ENCODE data around the gene EXOC3L2. TPM values are rescaled to one million over a fixed set of nuclear protein-coding genes. Genes with fewer than 3 reads are reported as not detected.

The EXOC3L2 gene
- total and polyA plus RNA-seq, 2 of the 8 experiments (the other 6 are each of a cell fraction or from before 2014, with no cell fraction given), result 1.4 to 1.6 TPM

DNA sequence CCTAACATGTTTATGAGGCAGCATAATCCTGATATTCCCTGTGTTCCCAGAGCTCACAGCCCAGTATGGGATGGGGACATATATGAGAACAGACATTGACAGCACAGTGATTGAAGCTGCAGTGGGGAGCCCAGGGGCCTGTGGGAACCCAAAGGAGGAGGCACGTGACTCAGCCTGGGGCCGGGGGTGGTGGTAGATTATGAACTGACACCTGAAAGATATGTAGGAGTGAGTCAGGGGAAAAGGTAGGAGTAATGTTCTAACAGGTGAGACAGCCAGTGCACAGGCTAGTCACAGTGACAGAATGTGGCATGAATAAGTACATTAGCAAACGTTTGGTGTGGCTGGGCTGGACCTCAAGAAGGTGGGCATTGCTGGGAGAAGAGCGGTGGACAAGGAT, 48.5 kb upstream of the EXOC3L2 start:
- H3K23ac ChIP-seq (ENCODE audit: insufficient read length), result no peak overlapping the region
- no peaks in the 10 kb centered on the region for H3K79me1 ChIP-seq (ENCODE audit: low read depth, low read length)
- H3K14ac ChIP-seq (ENCODE audit: insufficient read length), result no peak overlapping the region
- H2BK15ac ChIP-seq (ENCODE audit: low read length), result no peak overlapping the region
- no peak overlapping the region for H4K91ac ChIP-seq (replicated peaks; ENCODE audit: insufficient read length, low read length)
- H2BK120ac ChIP-seq (replicated peaks; ENCODE audit: low read depth, low read length), result no peak overlapping the region
- H4K5ac ChIP-seq (ENCODE audit: insufficient read length, low read depth, low read length), result no peak overlapping the region
- ChIA-PET CTCF (ENCODE audit: partially characterized antibody) (interaction anchor here (1.1 to 1.7 kb wide), 3 partner anchors 9 to 93 kb away, joined by 3 to 5 read pairs (median 3); no protein-coding TSS in a partner anchor), POLR2A (ENCODE audit: partially characterized antibody) (interaction anchor here (0.9 kb wide), 1 partner anchor 62 kb away, joined by 4 read pairs; no protein-coding TSS in a partner anchor)
- H3K9me3 ChIP-seq (ENCODE audit: insufficient read depth in 2 of 2, low read depth in 1 of 2, low read length in 1 of 2), result no peaks in the 10 kb centered on the region
- H3K4me1 ChIP-seq (replicated peaks in 1 of 4; ENCODE audit: control insufficient read depth in 3 of 4, insufficient read depth in 4 of 4, low read length in 3 of 4), result no peaks in the 10 kb centered on the region
- DNase-seq (ENCODE audit: low read depth in 1 of 2, low spot score in 2 of 2) (no peak), FAIRE-seq (no peak)
- H4K20me1 ChIP-seq (replicated peaks in 1 of 2; ENCODE audit: control insufficient read depth in 1 of 2, insufficient read depth in 2 of 2, low read length in 2 of 2), result peaks cover 0 to 6% of the 10 kb centered on the region in 2 experiments
- no peak overlapping the region for H2BK20ac ChIP-seq (ENCODE audit: low read length)
- no peaks in the 10 kb centered on the region for H3K79me2 ChIP-seq (ENCODE audit: control insufficient read depth in 1 of 2, insufficient read depth in 2 of 2, low read length in 2 of 2)
- WGBS, 2 experiments (ENCODE audit: extremely low coverage in 1 of 2, insufficient coverage in 1 of 2, insufficient read length in 1 of 2, insufficient replicate concordance in 2 of 2, low coverage in 1 of 2, low lambda C conversion rate in 2 of 2, missing lambda C conversion rate in 1 of 2), result 84% methylated on average over 4 of the region's 4 CpGs; no CpG with 5 or more reads in 1 of the 2 experiments
- no peak overlapping the region for H3K4me3 ChIP-seq (ENCODE audit: extremely low read depth in 1 of 4, insufficient read depth in 2 of 4, low read depth in 3 of 4, low read length in 4 of 4)
- H4K8ac ChIP-seq (ENCODE audit: extremely low read depth, insufficient read depth, low read length), result no peak overlapping the region
- H3K9ac ChIP-seq (replicated peaks in 1 of 4; ENCODE audit: extremely low read depth in 1 of 4, low read depth in 3 of 4, low read length in 3 of 4), result no peak overlapping the region
- no peaks in the 10 kb centered on the region; a peak in 1 of 7 replicates for H3K27me3 ChIP-seq (replicated peaks in 1 of 4; ENCODE audit: control insufficient read depth in 3 of 4, extremely low read depth in 1 of 4, insufficient read depth in 3 of 4, low read length in 3 of 4)
- no peak overlapping the region for H2BK12ac ChIP-seq (ENCODE audit: low read depth, low read length)
- H2BK5ac ChIP-seq (ENCODE audit: low read depth, low read length), result no peak overlapping the region
- H2AK5ac ChIP-seq (ENCODE audit: low read depth, low read length), result no peak overlapping the region
- H3K4me2 ChIP-seq (ENCODE audit: insufficient read depth in 1 of 2, low read depth in 2 of 2, low read length in 2 of 2), result no peak overlapping the region
- no peak overlapping the region for H3K27ac ChIP-seq (ENCODE audit: low read depth, low read length)
- no peaks in the 10 kb centered on the region for H3K23me2 ChIP-seq (ENCODE audit: low read depth, low read length)
- peaks cover 0 to 4% (median 1%) of the 10 kb centered on the region in 4 experiments; a peak in 3 of 8 replicates for H3K36me3 ChIP-seq (ENCODE audit: control insufficient read depth in 2 of 4, insufficient read depth in 4 of 4, low read length in 3 of 4)
- H3K18ac ChIP-seq (ENCODE audit: extremely low read depth, low read length), result no peak overlapping the region
- H2AFZ ChIP-seq (ENCODE audit: low read length), result no peak overlapping the region
- H3K56ac ChIP-seq (replicated peaks; ENCODE audit: insufficient read length, low read depth, low read length), result no peak overlapping the region
- no peak overlapping the region for H3K4ac ChIP-seq (replicated peaks; ENCODE audit: insufficient read length, low read depth, low read length)
- no peak for TF ChIP-seq CHD1 (IDR thresholded peaks at IDR 0.05; ENCODE audit: low read depth, low read length)
- no peak for TF ChIP-seq BCL11A (IDR thresholded peaks at IDR 0.05; ENCODE audit: low read depth in 2 of 2, low read length in 2 of 2)
- no peak for TF ChIP-seq CHD2 (IDR thresholded peaks at IDR 0.05; ENCODE audit: low read length)
- no peak for TF ChIP-seq TEAD4 (IDR thresholded peaks at IDR 0.05; ENCODE audit: low read depth, low read length)
- no peak for TF ChIP-seq FOSL1 (IDR thresholded peaks at IDR 0.05; ENCODE audit: insufficient read depth, low read depth, low read length)
- TF ChIP-seq CBX5 (IDR thresholded peaks at IDR 0.05; ENCODE audit: low read depth, low read length), result no peak
- no peak for TF ChIP-seq SUZ12 (IDR thresholded peaks at IDR 0.05; ENCODE audit: low read length)
- TF ChIP-seq TAF7 (optimal IDR thresholded peaks at IDR 0.05; ENCODE audit: borderline replicate concordance, low read depth, low read length), result no peak
- TF ChIP-seq RBBP5 (IDR thresholded peaks at IDR 0.05; ENCODE audit: borderline replicate concordance, low read depth, low read length), result no peak
- no peak for TF ChIP-seq CTCF (IDR thresholded peaks at IDR 0.05; ENCODE audit: control extremely low read depth in 1 of 3, insufficient read depth in 1 of 3, low read depth in 1 of 3, low read length in 3 of 3)
- TF ChIP-seq MAX (IDR thresholded peaks at IDR 0.05), result no peak
- TF ChIP-seq KDM1A (IDR thresholded peaks at IDR 0.05; ENCODE audit: borderline replicate concordance, low read length), result no peak

Measured in H1 (cell line).